Measurements from ENCODE around the gene CLN5. TPM values are rescaled to one million over a fixed set of nuclear protein-coding genes. Genes with fewer than 3 reads are reported as not detected.

CLN5 gene
- total RNA-seq, 2 donors from 2014 or later = 21.0 to 22.0 TPM

GRCh38 chr13:77042566-77043177, 50.8 kb downstream of the CLN5 start:
- intact Hi-C loops (cut with DNase I) = no loop called here
- DNase-seq = no peak
- no peak for ATAC-seq

DNA sequence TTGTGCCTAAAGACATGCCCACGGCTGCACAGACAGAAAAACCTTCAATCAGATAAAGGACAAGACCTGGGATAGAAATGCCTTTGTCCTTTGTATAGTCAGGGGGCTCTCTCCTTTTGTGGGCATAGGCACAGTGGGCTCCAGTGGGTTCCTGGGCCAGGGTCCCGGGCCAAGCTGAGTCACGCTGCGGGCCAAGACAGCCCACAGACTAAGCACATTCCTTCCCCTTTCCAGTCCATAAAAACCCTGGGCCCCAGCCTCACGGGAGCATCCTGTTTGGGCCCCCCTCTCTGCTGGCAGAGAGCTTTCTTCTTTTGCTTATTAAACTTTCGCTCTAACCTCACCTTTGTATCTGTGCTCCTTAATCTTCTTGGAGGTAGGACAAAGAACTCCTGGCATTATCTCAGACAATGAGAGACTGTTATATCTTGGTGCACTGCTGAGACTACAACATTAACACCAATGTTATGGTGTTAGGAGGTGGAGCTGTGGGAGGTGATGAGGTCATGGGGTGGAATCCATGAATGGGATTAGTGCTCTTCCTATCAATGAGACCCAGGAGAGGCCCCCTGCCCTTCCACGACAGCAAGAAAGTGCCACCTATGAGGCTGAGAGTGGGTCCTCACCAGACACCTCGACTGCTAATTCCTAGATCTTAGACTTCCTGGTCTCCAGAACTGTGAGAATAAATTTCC, 55.9 kb downstream of the CLN5 start:
- no peak for ATAC-seq
- intact Hi-C loops (cut with DNase I) = no loop called here
- DNase-seq = no peak

DNA sequence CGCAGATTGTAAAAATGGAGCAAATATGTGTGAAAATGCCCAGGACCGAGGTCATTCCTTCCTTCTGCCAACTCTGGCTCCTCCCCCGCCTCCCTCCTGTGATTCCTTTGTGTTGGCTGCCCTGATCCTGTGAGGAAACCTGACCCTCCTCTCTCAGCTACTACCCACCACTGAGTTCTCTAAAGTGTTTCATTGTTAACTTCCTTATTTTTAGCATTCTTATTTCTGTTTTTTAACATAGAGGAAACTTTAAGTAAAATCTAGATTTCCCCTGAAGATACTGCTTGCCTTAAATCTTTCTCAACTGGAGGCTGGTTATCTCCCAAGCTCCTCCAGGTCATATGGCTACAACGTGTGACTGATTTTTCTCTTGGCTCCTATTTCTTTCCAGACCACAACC, 56.8 kb downstream of the CLN5 start:
- DNase-seq = no peak
- peak; percentile 38 to 49 for ATAC-seq
- intact Hi-C loops (cut with DNase I) = no loop called here

DNA sequence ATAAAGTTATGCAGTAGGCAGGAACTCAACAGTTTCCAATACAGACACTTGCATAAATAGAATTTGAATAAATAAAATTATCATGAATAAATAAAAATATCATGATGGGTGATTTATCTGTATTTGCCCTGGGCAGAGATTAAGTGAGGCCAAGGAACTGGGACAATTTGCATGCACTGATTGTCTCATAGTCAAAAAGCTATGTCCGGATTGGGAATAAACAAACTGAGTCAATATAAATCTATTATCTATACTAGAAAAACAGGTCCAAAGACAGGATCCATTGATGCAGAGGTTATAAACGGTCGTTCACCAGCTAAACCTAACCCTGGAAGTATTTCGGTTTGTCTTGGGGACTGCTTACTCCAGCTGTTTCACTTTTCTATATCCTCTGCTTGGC, 61.3 kb downstream of the CLN5 start:
- DNase-seq = no peak
- intact Hi-C loops (cut with DNase I) = loop anchor here in 1 of 2 donors (10.0 kb wide), 1 partner anchor 92 kb away; no protein-coding TSS in a partner anchor
- no peak for ATAC-seq

Other genes starting within 250 kb of the CLN5 start
- gene KCTD12, start 105.7 kb upstream of the CLN5 start, total RNA-seq = 10 to 100 TPM; 67.1 to 67.9 TPM
- not detected for gene ACOD1, start 43.6 kb upstream of the CLN5 start, total RNA-seq
- gene FBXL3, start 35.1 kb downstream of the CLN5 start, total RNA-seq = 10 to 100 TPM; 33.2 to 33.3 TPM

All from left cardiac atrium (tissue), 4 donors.